H1 (cell line): Measurements from ENCODE around the gene PRPF6.

Source experiments
- CTCF ChIP-seq, 3 experiments: IDR thresholded peaks; 1 replicate in 2 of 3; 2 replicates in 1 of 3; pipeline versions ENCODE4 v1.5.1 to v1.6.1; 2011; ENCODE audit warnings: low read length in 3 of 3, mild to moderate bottlenecking in 3 of 3, inconsistent platforms in 2 of 3, low read depth in 1 of 3, moderate library complexity in 1 of 3; ENCODE audit not compliant: insufficient read depth in 1 of 3; ENCODE audit errors: control extremely low read depth in 1 of 3
- HDAC2 ChIP-seq, 2 experiments: fragments of 300-600 bp in 1 of 2; sonication (generic) in 1 of 2; IDR thresholded peaks; 2 replicates each; pipeline ENCODE4 v1.6.1; 2011 to 2012; ENCODE audit warnings: low read depth in 2 of 2, low read length in 2 of 2, mild to moderate bottlenecking in 2 of 2, moderate library complexity in 2 of 2, borderline replicate concordance in 1 of 2, inconsistent platforms in 1 of 2
- NRF1 ChIP-seq: IDR thresholded peaks from 2 replicates; pipeline ENCODE4 v1.6.1; 2011; ENCODE audit warnings: mild to moderate bottlenecking, low read depth, low read length, improper control_type of control experiment
- POLR2A ChIP-seq, 2 experiments: IDR thresholded peaks; 1 replicate in 1 of 2; 2 replicates in 1 of 2; pipeline ENCODE4 v1.6.1; 2011; ENCODE audit warnings: low read depth in 2 of 2, low read length in 2 of 2, mild to moderate bottlenecking in 2 of 2; ENCODE audit errors: control extremely low read depth in 1 of 2
- ZNF274 ChIP-seq: IDR thresholded peaks from 2 replicates; pipeline ENCODE4 v1.7.0; 2012; ENCODE audit warnings: low read length, borderline replicate concordance; ENCODE audit errors: extremely low read depth

GRCh38 chr20:64036346-64037198, 55.6 kb downstream of the PRPF6 start:
- TF ChIP-seq HDAC2 (IDR thresholded peaks at IDR 0.05; ENCODE audit: borderline replicate concordance in 1 of 2, low read depth in 2 of 2, low read length in 2 of 2) = no peak
- no peak for TF ChIP-seq NRF1
- TF ChIP-seq POLR2A (IDR thresholded peaks at IDR 0.05; ENCODE audit: control extremely low read depth in 1 of 2, low read depth in 2 of 2, low read length in 2 of 2) = no peak
- no peak for TF ChIP-seq ZNF274
- no peak for TF ChIP-seq CTCF (IDR thresholded peaks at IDR 0.05; ENCODE audit: control extremely low read depth in 1 of 3, insufficient read depth in 1 of 3, low read depth in 1 of 3, low read length in 3 of 3)
